B cell (primary cell): Measurements from ENCODE around the gene YWHAE. TPM values are rescaled to one million over a fixed set of nuclear protein-coding genes. Genes with fewer than 3 reads are reported as not detected.

Experiments
- ATAC-seq: fragments of 200-7000 bp; cut with Tn5 transposase; one replicate; pipeline ENCODE4 v1.10.0; 2021; ENCODE audit warnings: low read depth, mild to moderate bottlenecking, moderate number of reproducible peaks, moderate library complexity
- CTCF ChIA-PET: fragments of 350-600 bp; sonication (Branson Sonifier 250); formaldehyde crosslinking; loops from one replicate; lab custom pipeline; 2021; ENCODE audit warnings: antibody characterized with exemption, inconsistent platforms; lab: Charles Lee
- POLR2A ChIA-PET: fragments of 350-600 bp; sonication (Branson Sonifier 250); formaldehyde crosslinking; loops from one replicate; lab custom pipeline; 2021; ENCODE audit warnings: antibody characterized with exemption; lab: Charles Lee
- DNase-seq: peaks from one replicate; pipeline ENCODE4 v3.0.0; 2013
- H2AFZ ChIP-seq: 2 replicates; pipeline ENCODE4 v1.6.1; 2012; ENCODE audit warnings: mild to moderate bottlenecking, low read depth, low read length; ENCODE audit not compliant: insufficient read depth, poor library complexity, severe bottlenecking
- H3K27ac ChIP-seq, 2 donors: 1 replicate in 1 of 2; 2 replicates in 1 of 2; pipeline ENCODE4 v1.5.1; 2012 to 2013; ENCODE audit warnings: low read length in 2 of 2, mild to moderate bottlenecking in 2 of 2, moderate library complexity in 1 of 2
- H3K27me3 ChIP-seq, 4 experiments: fragments of 200-600 bp in 1 of 4; sonication (generic) in 1 of 4; replicated peaks in 1 of 4; 1 replicate in 2 of 4; 2 replicates in 2 of 4; pipeline versions ENCODE4 v1.6.1 to v1.7.0; 2013 to 2016; ENCODE audit warnings: low read length in 3 of 4, mild to moderate bottlenecking in 2 of 4, mixed read lengths in 1 of 4, moderate library complexity in 1 of 4; ENCODE audit not compliant: insufficient read depth in 4 of 4, control insufficient read depth in 3 of 4; ENCODE audit errors: control extremely low read depth in 1 of 4
- H3K36me3 ChIP-seq, 2 experiments: replicated peaks in 1 of 2; 1 replicate in 1 of 2; 2 replicates in 1 of 2; pipeline versions ENCODE4 v1.6.1 to v1.7.1; 2013; ENCODE audit warnings: low read length in 1 of 2; ENCODE audit not compliant: insufficient read depth in 2 of 2, control insufficient read depth in 1 of 2; ENCODE audit errors: control extremely low read depth in 1 of 2, extremely low read depth in 1 of 2
- H3K4me1 ChIP-seq, 2 donors: fragments of 200-600 bp in 1 of 2; sonication (generic) in 1 of 2; 1 replicate in 1 of 2; 2 replicates in 1 of 2; pipeline versions ENCODE4 v1.5.1 to v1.6.1; 2013 to 2017; ENCODE audit warnings: low read length in 2 of 2; ENCODE audit not compliant: control insufficient read depth in 2 of 2, insufficient read depth in 2 of 2
- H3K4me2 ChIP-seq: replicated peaks from 2 replicates; pipeline ENCODE3; 2012; ENCODE audit warnings: mild to moderate bottlenecking, low read depth, low read length; ENCODE audit not compliant: poor library complexity, severe bottlenecking
- H3K4me3 ChIP-seq, 5 experiments: fragments of 200-600 bp in 1 of 5; sonication (generic) in 1 of 5; 1 replicate in 3 of 5; 2 replicates in 2 of 5; pipeline versions ENCODE4 v1.5.1 to v1.7.0; 2011 to 2016; ENCODE audit warnings: low read length in 4 of 5, mild to moderate bottlenecking in 4 of 5, low read depth in 2 of 5, control low read depth in 1 of 5, moderate library complexity in 1 of 5; ENCODE audit not compliant: insufficient read depth in 1 of 5; ENCODE audit errors: control extremely low read depth in 1 of 5, extremely low read depth in 1 of 5
- H3K79me2 ChIP-seq: fragments of 200-600 bp; sonication (generic); one replicate; pipeline ENCODE4 v1.6.0; 2016; ENCODE audit warnings: low read length; ENCODE audit not compliant: control insufficient read depth, insufficient read depth
- H3K9ac ChIP-seq: fragments of 200-600 bp; sonication (generic); 2 replicates; pipeline ENCODE4 v1.6.1; 2017; ENCODE audit warnings: mild to moderate bottlenecking, low read length, moderate library complexity
- H3K9me3 ChIP-seq, 3 donors: one replicate each; pipeline versions ENCODE4 v1.6.1 to v1.7.1; 2013; ENCODE audit warnings: low read length in 2 of 3; ENCODE audit not compliant: control insufficient read depth in 2 of 3, insufficient read depth in 1 of 3; ENCODE audit errors: control extremely low read depth in 1 of 3
- H4K20me1 ChIP-seq: 2 replicates; pipeline ENCODE4 v1.6.0; 2012; ENCODE audit warnings: mild to moderate bottlenecking, low read length; ENCODE audit not compliant: insufficient read depth, control insufficient read depth, poor library complexity, severe bottlenecking
- H3K27ac Mint-ChIP-seq: one replicate; pipeline ENCODE4 v1.8.0; 2021; ENCODE audit warnings: mixed read lengths
- H3K27me3 Mint-ChIP-seq: one replicate; pipeline ENCODE4 v1.8.0; 2021; ENCODE audit warnings: mixed read lengths
- H3K4me1 Mint-ChIP-seq: one replicate; pipeline ENCODE4 v1.8.0; 2021; ENCODE audit warnings: mixed read lengths
- H3K4me3 Mint-ChIP-seq: one replicate; pipeline ENCODE4 v1.8.0; 2021; ENCODE audit warnings: mixed read lengths
- H3K9me3 Mint-ChIP-seq: one replicate; pipeline ENCODE4 v1.8.0; 2022; ENCODE audit warnings: mixed read lengths; ENCODE audit not compliant: insufficient read depth
- CTCF ChIP-seq: fragments of 200-600 bp; IDR thresholded peaks from one replicate; pipeline ENCODE4 v1.8.0; 2022; ENCODE audit warnings: antibody characterized with exemption, mild to moderate bottlenecking
- EZH2 ChIP-seq: IDR thresholded peaks from 2 replicates; pipeline ENCODE4 v1.6.1; 2012; ENCODE audit warnings: borderline replicate concordance, low read depth, mild to moderate bottlenecking, moderate library complexity, low read length; ENCODE audit not compliant: insufficient read depth, poor library complexity, severe bottlenecking
- WGBS: methylation state at CpG from one replicate; pipeline ENCODE4 v1.1.5; 2013; ENCODE audit warnings: missing lambda C conversion rate; ENCODE audit not compliant: insufficient coverage; 5-methylcytosine and 5-hydroxymethylcytosine counted together
- intact Hi-C: fragments of 100-400 bp; cut with micrococcal nuclease; formaldehyde crosslinking; loops from one replicate; pipeline ENCODE4 v1.10.0; 2022
- polyA plus RNA-seq: library from polyadenylated mRNA; depleted of rRNA; stranded (reverse); fragments of >200 nt; gene quantifications from 2 replicates; pipeline ENCODE4 v1.2.3, GENCODE V29; 2012
- total RNA-seq, 2 donors: library from RNA; stranded (reverse); fragments of 120-200 nt in 1 of 2; gene quantifications; 1 replicate in 1 of 2; 2 replicates in 1 of 2; pipeline versions ENCODE4 v1.2.3 to v1.2.4, GENCODE V29; 2013 to 2022

YWHAE gene
- total and polyA plus RNA-seq, 2 donors (not counting 1 experiment from before 2014, with no cell fraction given): 54.3 to 149 TPM

GRCh38 chr17:1384905-1385435 lies 15.1 kb downstream of the YWHAE start:
- CTCF ChIA-PET: interaction anchor here (0.7 to 2.1 kb wide), 2 partner anchors 11 to 20 kb away, joined by 5 to 6 read pairs; no protein-coding TSS in a partner anchor

More at GRCh38 chr17:1384905-1385435, 15.1 kb downstream of the YWHAE start:
- H3K27me3 ChIP-seq: no peaks in the 10 kb centered on the region
- 45% methylated on average over 1 of the region's 1 CpG for WGBS
- H3K36me3 ChIP-seq: peaks cover 0 to 17% of the 10 kb centered on the region in 2 experiments
- no peak for TF ChIP-seq EZH2
- no peak for TF ChIP-seq CTCF
- Mint-ChIP-seq H3K27ac (no peak overlapping the region), H3K4me3 (peak overlapping the region; percentile 26), H3K27me3 (no peaks in the 10 kb centered on the region), H3K4me1 (peaks cover 55% of the 10 kb centered on the region), H3K9me3 (no peaks in the 10 kb centered on the region)
- no peak for ATAC-seq
- POLR2A ChIA-PET: no interaction called here
- no peak overlapping the region for H3K9ac ChIP-seq
- H3K4me2 ChIP-seq: peak overlapping the region; percentile 2
- H4K20me1 ChIP-seq: peaks cover 97% of the 10 kb centered on the region
- peaks cover 100% of the 10 kb centered on the region for H3K79me2 ChIP-seq
- H3K9me3 ChIP-seq: no peaks in the 10 kb centered on the region
- DNase-seq: no peak
- H2AFZ ChIP-seq: no peak overlapping the region
- intact Hi-C loops: no loop called here
- peak overlapping the region in 1 of 2 donors; percentile 25 for H3K27ac ChIP-seq
- no peak overlapping the region for H3K4me3 ChIP-seq
- H3K4me1 ChIP-seq: peaks cover 41 to 50% of the 10 kb centered on the region in 2 donors
